Activated T-cell treated with anti-CD3 and anti-CD28 coated beads for 1 hour (primary cell): ENCODE data around the gene ZBTB17.
"Not testable (repeated sequence)": the region's sequence is repeated elsewhere in the genome, so short reads cannot be mapped to it uniquely, and the experiment has no call there.

Experiments
- DNase-seq: peaks from one replicate; pipeline ENCODE4 v3.0.0-alpha.2; 2020; ENCODE audit warnings: low read depth

The ZBTB17 gene

DNA sequence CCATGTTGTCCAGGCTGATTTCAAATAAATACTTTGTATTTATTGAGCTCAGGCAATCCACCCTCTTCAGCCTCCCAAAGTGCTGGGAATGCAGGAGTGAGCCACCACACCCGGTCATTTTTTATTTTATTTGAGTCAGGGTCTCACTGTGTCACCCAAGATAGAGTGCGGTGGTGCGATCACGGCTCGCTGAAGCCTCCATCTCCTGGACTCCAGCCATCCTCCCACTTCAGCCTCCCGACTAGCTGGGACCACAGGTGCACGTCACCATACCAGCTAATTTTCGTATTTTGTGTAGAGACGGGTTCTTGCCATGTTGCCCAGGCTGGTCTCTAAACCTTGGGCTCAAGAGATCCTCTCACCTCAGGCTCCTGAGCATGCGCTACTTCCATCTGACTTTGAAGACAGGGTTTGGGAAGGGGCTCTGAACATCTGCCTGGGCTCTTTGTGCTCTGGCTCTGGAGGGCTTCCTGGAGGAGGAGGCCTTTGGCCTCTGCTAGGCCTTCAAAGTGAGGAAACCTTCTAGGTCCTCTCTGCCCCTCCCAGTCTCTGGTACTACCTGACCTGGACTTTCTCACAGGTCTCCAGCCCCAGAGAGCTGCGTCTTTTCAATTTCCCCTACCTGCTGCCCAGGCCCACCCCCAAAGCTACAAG, 36.2 kb upstream of the ZBTB17 start:
- DNase-seq: no peak

GRCh38 chr1:16010837-16011236, 34.9 kb upstream of the ZBTB17 start:
- no peak for DNase-seq

GRCh38 chr1:16009678-16010077, 33.8 kb upstream of the ZBTB17 start:
- no peak for DNase-seq

DNA sequence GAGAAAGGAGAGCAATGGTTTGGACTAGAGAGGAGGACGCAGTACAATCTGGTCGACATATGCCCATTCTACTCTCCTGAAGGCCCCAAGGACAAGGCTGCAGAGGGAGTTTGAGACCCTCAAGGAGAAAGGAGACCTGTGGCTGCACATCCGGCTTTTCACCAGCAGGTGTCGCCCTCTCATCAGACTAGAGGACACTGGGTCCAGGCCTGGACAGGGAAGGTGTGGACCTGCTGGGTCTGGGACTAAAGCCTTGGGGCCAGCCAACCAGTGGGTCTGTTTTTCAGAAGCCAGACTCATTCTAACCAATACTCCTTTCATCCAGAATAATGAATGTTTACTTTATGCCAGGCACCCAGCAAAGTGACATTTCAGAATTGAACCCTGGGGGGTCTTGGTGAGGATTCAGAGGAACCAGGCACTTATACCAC, 33.1 kb upstream of the ZBTB17 start:
- DNase-seq: peak; percentile 65

DNA sequence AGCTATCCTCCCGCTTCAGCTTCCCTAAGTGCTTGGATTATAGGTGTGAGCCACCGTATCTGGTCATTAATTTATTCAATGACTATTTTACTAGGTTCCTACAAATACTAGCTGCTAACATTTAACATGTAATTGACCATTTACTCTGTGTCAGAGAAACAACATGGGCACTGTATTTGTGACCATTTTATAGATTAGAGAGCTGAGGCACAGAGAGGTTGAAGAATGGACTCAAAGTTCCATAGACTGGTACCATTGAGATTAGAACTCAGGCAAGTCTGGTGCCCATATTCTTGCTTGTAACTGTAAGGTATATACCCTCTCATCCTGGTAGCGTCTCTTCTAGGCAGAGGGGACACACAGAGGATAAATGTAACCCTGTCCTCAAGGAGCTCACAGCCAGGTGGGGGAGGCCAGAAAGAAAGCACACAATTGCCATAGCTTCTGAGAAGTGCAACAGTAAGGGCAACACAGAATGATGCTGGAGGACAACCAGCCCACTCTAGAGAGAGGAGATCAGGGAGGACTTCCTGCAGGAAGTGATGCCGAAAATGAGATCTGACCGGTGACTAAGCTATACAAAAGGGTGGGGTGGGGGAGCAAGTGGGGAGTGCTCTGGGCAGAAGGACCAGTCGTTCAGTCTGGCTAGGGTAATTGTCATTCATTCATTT, 31.9 kb upstream of the ZBTB17 start:
- DNase-seq: no peak

GRCh38 chr1:16006552-16007485, 30.9 kb upstream of the ZBTB17 start:
- DNase-seq: no peak

DNA sequence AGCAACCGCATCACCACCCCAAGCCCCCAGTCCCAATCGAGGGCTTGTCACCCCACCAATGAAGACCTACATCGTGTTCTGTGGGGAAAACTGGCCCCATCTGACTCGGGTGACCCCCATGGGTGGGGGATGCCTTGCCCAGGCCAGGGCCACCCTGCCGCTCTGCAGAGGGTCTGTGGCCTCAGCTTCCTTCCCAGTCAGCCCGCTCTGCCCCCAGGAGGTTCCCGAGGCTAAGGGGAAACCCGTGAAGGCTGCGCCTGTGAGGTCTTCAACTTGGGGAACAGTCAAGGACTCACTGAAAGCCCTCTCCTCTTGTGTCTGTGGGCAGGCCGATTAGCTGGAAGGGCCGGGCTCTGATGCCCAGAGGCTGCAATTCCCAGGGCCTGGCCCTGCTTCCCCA, 30.1 kb upstream of the ZBTB17 start:
- no peak for DNase-seq

DNA sequence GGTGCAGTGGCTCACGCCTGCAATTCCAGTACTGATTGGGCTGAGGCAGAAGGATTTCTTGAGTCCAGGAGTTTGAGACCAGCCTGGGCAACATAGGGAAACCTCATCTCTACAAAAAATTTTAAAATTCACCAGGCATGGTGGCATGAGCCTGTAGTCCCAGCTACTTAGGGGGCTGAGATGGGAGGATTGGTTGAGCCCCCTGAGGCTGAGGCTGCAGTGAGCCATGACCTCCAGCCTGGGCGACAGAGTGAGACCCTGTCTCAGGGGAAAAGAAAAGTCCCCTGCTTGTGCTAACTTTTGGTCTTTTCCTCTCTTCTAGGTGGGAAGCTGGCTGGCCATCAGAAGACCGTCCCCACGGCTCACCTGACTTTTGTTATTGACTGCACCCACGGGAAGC, 29.7 kb upstream of the ZBTB17 start:
- DNase-seq: no peak

- DNase-seq: not testable (repeated sequence)
Measured at GRCh38 chr1:16001274-16001673, 25.4 kb upstream of the ZBTB17 start.

GRCh38 chr1:15998929-15999328, 23.0 kb upstream of the ZBTB17 start:
- DNase-seq: no peak

- no peak for DNase-seq
Measured at GRCh38 chr1:15997637-15998280, 21.9 kb upstream of the ZBTB17 start.

DNA sequence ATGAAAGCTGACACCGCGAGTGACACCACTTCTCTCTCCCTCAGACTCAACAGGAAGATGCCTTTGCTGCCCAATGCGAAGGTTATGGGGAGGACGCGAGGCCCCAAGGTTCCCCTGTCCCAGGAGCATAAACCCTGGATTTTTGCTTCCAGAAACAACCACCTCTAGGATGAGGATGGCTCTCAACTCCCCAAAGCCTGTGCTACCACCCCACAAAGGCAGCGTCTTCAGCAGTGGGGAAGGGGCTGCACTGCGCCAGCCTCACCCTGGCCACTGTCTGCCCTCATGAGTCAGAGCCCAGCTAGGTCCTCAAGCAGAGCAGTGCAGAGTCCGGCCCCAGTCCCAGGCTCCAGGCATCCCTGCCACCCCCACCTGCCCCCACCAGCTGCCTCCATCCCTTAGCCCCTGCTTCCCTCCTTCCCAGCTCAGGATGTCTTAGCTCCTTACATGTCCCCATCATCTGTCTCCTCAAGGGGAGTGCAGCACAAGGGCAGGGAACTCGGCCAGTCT, 21.2 kb upstream of the ZBTB17 start:
- DNase-seq: no peak

- peak; percentile 11 for DNase-seq
Measured at GRCh38 chr1:15994590-15995351, 18.9 kb upstream of the ZBTB17 start.

DNA sequence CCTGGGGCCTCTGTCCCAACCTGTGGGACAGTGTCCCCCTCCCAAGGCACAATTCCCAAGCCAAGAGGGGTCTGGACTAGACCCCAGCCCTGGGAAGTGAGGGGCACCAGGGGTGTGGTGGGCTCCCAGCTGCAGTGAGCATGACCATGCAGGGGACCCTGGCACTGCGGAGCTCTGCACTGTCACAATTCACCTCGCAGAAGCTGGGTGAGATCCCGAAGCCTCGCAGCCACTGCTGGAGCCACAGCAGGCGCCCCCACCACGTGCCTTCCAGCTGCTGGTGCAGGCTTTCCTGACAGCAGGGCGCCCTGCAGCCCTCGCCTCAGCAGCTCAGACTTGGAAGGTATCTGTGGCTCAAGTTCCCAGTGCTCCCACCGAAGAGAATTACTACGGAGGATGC, 18.2 kb upstream of the ZBTB17 start:
- DNase-seq: no peak

DNA sequence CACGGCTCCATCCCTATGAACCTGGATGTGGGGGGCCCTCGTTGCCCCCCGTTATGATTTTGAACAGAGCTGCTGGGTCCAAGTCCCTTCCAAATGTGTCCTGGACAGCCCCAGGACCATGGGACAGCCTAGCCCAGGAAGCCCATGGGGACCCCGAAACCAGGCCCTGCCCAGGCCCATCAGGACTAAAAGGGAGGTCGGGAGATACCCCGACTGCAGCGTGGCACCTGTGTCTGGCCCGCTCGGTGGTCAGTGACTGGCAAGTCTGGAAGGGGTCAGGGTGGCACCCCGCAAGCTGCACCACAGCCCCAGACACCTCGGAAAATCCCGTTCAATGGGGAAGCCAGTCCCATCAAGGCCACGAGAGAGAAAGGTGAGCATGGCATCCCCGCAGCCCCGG, 17.8 kb upstream of the ZBTB17 start:
- no peak for DNase-seq

DNA sequence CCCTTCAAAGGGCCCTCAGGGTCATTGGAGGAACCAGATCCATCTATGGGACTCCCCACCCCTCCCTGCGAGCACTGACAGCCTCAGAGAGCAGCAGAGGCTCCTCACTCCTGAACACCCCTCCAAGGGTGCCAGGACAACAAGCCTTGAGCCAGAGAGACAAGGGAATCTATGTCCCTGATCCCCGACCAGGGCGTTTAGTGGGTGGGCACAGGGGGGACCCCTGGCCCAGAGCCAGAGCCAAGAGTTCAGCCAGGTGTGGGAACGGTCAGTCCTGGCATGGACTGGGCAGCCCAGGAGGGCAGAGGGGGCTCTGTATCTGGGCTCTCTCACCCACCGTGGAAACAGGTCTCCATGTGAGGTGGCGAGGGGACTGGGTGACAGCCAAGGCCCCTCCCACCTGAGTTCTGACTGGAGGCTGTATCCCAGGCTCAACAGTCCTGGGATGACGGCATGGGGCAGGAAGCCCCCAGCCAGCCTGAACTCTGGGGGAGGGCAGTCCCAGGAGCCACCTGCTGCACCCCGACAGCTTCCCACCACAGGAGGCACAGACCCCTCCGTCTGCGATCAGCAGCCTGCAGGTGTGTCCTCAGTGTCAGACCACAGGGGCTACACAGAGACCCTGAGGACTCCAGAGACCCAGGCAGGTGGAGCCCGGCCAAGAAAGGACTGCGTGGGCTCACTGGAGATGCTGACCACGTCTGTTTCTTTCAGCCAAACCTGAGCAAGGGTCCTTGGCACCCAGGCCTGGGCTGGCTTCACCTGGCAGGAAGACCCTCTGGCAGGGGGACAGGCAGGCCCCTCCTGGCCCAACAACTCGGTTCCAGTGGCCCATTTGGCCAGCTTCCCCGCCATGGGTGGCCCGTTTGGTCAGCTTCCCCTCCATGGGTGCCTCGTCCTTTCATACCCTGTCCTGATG, 16.9 kb upstream of the ZBTB17 start:
- no peak for DNase-seq

DNA sequence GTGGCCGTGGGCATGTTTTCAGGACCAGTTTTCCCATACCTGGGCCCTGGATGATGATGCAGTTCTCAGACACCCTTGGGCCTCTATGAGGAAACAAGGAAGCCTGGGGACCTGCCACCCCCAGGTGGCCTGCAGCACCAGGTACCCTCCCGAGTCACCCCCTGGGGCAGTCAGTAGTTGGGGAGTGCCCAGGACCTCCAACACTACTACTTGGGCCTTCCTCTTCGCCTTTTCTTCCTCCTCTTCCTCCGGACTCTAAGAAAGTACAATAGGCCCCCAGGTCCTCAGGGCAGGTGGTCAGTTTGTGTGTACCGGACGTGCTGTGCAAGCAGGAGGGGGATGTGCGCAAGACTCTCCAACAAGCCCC, 16.3 kb upstream of the ZBTB17 start:
- no peak for DNase-seq

GRCh38 chr1:15991427-15992186, 15.7 kb upstream of the ZBTB17 start:
- no peak for DNase-seq

DNA sequence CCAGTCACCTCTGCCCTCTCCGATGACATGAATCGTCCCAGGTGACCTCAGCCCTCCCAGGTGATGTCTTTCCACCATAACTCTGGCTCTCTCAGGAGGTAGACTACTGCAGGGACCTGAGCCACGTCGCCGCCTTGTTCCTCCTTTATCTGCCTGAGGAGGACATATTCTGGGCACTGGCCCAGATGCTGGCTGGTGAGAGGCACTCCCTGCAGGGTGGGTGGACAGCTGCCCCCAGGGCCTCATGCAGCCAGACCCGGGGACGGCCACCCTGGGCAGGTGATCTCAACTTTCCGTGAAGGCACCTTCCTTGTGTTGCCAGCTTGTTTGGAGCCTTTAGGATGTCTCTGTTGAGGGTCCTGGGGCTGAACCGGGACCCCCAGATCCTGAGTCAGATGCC, 13.9 kb upstream of the ZBTB17 start:
- no peak for DNase-seq
